M059J (cell line): ENCODE results near the gene SF3B6. TPM values are rescaled to one million over a fixed set of nuclear protein-coding genes. Genes with fewer than 3 reads are reported as not detected.
A peak's percentile ranks its signal among the peaks of the same experiment; 100 is the strongest.
"Not testable (repeated sequence)": the region's sequence is repeated elsewhere in the genome, so short reads cannot be mapped to it uniquely, and the experiment has no call there.

ENCODE experiments used
- DNase-seq: peaks from one replicate; pipeline ENCODE4 v3.0.0-alpha.2; 2012; ENCODE audit warnings: low read depth
- total RNA-seq: library from RNA; depleted of rRNA; stranded (reverse); fragments of >200 nt; shearing (Covaris generic); gene quantifications from 2 replicates; pipeline ENCODE4 v1.2.3, GENCODE V29; 2014

The SF3B6 gene
- total RNA-seq, 1 experiment from 2014 or later = 302 TPM

DNA sequence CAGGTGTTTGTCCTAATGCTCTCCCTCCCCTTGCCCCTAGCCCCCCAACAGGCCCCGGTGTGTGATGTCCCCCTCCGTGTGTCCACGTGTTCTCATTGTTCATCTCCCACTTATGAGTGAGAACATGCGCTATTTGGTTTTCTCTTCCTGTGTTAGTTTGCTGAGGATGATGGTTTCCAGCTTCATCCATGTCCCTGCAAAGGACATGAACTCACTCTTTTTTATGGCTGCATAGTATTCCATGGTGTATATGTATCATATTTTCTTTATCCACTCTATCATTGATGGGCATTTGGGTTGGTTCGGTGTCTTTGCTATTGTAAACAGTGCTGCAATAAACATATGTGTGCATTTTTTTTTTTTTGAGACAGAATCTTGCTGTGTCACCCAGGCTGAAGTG, 17.1 kb upstream of the SF3B6 start:
- DNase-seq = not testable (repeated sequence)

DNA sequence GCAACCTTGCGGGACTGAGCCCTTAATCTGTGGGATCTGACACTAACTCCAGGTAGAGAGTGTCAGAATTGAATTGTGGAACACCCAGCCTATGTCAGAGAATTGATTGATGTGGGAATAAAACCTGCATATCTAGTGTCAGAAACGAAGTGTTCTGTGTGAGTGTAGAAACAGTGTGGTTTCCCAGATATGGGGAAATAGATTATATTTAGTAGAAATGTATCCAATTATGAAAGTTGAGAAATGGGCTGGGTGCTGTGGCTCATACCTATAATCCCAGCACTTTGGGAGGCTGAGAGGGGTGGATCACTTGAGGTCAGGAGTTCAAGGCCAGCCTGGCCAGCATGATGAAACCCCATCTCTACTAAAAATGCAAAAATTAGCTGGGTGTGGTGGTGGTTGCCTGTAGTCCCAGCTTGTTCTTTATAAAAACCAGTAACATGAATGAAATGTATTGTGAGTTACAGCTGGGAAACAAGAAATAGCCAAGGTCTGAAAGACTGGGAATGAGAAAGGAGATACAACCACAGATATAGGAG, 12.8 kb upstream of the SF3B6 start:
- no peak for DNase-seq

DNA sequence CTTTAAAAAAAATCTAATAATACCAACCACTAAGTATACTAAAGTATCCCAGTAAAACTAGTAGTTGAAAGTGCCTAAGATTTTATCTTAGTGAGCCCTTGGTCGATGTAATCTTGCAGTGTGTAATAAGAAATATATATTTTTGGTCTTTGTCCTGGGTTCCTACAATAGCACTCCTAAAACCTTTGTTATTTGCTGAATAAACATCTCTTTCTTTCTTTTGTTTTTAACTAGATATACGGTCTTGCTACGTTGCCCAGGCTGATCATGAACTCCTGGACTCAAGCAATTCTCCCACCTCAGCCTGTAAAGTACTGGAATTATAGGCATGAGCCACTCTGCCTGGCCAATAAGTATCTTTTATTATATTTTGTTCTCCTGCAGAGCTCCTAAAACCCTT, 10.9 kb upstream of the SF3B6 start:
- DNase-seq = no peak

DNA sequence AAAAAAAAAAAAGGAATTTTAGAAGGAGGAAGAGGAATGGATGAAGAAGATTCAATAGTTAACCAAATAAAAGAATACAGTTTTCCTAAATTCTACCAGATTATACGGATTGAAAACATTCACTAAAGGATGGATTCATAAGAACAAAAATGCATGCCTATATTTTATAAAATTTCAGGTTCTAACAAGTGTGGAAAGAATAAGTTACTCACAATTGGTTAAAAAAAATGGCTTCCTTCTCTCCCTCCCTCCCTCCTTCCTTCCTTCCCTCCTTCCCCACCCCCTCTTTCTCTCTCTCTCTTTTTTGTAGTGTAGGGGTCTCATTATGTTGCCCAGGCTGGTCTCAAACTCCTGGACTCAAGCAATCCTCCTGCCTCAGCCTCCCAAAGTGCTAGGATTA, 10.1 kb upstream of the SF3B6 start:
- no peak for DNase-seq

DNA sequence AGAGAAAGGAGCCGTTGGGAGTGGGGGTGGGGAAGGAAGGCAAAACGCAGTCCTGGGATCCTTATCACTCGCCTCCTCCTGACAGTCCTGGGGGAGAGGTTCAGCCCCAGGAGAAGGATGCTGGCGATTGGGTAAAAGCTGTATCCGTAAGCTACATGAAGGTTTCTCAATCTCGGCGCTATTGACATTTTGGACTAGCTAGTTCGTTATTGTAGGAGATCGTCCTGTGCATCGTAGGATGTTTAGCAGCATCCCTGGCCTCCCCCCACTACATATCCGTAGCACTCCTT, 9.0 kb upstream of the SF3B6 start:
- no peak for DNase-seq

DNA sequence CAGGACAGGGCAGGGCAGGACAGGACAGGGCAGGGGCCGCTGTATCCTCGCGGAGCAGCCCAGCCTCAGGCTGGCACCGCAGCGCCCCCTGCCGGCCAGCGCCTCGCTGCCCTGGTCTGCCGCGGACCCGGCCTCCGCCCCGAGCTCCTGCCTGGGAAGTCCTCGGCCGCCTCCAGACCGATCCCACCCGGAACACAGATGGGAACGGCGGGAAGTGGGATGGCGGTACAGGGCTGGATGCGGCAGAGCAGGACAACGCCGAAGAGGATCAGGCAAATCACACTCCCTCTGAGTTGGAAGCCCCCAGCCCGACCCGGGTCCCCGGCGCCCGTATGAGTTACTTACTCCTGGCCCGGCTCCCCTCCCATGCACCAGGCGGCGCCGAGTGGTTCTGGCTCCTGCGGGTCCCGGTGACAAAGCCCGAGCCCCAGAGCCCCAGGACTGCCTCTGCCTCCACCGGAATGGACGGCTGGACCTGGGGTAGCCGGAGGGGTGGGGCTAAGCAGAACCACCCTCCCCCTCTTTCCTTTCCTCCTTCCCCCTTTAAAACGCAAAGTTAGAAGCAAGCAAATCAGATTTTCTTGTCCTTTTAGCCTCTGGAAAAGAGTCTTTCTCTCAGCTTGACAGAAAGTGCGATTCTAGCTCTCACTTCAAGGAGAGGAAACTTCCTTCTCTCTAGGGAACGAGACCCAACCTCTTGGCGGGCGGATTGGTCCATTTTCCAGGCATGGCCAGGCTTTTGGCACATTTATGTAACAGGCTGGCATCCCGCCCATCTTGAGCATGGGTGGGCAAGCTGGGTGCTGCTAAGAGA, 8.5 kb upstream of the SF3B6 start, which contains the start of gene TP53I3:
Gene TP53I3 (minus strand): TSS at position 449 of the 814 bp plus-strand sequence. CDS start 508 bp downstream, outside the sequence.
- DNase-seq = peak; percentile 85

DNA sequence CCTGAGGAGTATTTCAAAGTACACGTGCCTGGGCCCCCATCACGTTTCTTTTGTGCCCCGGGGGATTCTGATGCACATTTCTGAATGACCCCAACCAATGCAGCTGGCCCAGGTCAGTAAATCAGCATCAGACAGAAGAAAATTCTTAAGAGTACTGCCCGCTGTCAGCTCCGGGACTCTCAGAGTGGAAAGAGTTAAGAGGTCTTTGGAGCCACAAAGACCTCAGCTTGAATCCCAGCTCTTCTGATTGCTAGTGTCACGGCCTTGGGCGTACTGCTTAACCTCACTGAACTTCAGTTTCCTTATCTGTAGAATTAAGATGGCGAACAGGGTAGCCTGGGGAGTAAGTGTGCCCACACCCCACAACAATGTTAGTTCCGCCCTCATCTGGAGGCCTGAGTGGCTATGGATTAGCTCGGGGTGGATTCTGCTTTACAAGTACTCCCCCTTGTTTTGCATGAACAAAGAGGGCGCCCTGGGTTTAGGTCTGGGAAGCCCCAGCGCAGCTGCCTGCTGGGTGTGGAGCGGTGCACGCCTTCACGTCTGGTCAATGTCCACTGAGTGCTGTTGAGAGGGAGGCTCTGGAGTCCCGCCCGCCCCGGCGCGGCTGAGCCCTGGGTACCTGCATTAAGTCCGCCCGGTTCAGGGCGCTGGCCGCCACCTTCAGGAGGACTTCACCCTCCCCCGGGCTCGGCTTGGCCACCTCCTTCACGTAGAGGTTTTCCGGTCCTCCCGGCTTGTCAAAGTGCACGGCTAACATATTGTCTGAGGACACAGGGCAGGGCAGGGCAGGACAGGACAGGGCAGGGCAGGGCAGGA, 7.7 kb upstream of the SF3B6 start:
- DNase-seq = peak; percentile 60

DNA sequence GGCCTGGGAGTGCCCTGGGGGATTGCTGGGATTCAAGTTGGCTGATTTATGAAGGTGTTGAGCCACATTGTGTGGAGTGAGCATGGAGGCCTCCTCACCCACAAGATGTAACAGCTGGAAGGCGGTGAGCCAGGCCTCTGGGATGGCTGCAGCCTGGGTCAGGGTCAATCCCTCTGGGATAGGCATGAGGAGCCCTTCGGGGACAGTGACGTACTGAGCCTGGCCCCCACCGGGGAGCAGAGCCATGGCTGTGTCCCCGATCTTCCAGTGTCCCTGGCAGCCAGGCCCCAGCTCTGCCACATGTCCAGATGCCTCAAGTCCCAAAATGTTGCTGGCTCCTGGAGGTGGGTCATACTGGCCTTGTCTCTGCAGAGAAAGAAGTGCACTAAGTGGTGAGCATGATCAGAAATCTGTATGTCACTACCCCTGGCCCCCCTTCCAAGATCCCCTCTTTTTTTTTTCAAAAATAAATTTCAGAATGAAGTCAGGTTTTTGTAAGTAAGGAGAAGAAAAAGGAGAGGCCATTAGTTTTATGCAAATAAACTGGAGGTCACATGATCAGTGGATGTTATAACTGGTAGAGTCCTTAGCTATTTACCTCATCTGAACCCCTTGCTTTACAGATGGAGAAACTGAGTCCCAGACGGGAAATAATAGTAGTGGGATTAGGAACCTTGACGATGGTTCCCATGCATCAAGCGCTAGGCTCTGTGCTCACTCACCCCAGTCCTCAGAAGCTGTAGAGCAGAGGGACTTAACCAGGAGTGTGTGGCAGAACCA, 6.9 kb upstream of the SF3B6 start:
- no peak for DNase-seq

DNA sequence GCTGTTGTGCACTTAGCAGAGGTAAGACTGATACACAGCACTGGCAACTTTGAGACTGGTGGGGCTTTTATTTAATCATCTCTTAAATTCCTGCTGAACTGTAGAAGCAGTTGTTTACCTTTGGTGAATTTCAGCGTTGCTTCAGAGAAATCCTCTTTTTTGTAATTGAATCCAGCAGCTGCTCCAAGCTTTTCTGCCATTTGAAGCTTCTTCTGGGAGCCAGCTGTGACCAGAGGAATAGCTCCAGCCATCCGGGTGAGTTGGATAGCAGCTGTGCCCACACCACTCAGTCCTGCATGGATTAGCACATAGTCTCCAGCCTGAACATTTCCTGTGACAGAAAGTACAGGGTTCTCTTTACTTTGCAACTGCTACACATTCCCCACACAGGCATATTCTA, 4.6 kb upstream of the SF3B6 start:
- DNase-seq = no peak

DNA sequence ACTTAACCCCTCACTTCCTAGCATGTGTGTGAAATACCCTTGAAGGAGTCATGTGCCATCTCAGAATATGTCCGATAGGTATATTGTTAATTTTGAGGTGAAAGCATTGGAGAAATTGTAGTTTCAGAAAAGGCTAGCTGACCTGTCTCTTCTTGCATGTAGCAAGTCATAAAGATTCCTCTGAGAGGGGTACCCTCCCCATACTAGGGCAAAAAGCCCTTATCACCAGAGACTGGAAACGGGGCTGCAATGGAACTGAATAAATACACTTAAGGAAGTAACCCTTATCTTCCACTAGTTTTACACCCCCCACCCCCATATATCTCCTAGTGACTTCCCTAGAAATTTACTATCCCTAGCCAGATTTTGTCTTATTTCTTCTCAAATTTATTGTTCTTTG, 1.8 kb upstream of the SF3B6 start:
- no peak for DNase-seq

DNA sequence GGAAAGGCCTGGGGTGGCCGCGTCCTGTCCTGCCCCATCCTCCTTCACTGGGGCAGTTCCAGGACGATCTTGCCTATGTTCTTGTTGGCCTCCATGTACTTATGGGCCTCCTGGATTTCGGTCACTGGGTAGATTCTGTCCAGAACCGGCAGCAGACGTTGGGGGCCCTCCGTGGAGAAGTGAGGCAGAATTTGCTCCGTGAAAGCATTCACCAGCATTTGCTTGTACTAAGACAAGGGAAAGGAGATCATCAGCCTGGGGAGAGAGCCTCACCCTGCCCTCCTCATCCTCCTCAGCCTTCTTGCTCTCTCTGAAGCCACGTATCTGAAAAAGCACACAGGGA, 1.4 kb upstream of the SF3B6 start:
- DNase-seq = no peak

DNA sequence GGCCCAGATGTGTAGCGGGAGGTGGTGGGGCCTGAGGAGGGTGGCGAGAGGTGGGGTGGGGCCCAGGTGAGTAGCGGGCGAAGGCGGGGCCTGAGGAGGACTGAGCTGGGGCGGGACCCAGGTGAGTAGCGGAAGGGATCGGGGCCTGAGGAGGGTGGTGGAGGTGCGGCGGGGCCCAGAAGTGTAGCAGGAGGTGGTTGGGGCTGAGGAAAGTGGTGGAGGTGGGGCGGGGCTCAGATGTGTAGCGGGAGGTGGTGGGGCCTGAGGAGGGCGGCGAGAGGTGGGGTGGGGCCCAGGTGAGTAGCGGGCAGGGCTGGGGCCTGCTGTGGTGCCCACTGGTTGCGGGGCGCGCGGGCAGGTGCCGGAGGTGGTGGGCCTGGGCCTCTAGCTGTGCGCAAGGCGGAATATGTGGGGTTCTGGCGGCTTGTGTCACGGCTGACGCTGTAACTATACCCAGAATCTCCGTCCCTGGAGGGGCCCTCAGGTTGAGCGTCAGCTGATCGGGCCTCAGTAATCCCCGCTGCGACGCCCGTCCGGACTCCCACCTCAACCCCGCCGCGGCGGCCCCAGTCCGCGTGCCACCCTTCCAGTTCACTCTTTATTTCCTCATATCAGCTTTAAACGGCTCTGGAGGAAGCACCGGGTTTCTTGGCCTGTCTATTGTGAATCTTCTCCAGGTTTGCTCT, 866 bp upstream of the SF3B6 start:
- DNase-seq = peak; percentile 4

DNA sequence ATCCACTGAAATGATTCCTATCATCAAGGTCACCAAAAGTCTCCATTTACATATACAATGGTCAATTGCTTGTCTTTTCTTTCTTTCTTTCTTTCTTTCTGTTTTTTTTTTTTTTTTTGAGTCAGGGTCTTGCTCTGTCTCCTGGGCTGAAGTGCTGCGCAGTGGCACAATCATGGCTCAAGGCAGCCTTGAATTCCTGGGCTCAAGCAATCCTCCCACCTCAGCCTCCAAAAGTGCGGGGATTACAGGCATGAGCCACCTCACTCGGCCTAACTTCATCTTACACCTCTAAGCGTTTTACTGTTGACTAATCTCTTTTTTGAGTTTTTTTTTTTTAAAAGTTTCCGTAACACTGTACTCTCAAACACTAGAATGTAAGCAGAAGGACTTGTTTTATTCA, 867 bp downstream of the SF3B6 start:
- DNase-seq = no peak

DNA sequence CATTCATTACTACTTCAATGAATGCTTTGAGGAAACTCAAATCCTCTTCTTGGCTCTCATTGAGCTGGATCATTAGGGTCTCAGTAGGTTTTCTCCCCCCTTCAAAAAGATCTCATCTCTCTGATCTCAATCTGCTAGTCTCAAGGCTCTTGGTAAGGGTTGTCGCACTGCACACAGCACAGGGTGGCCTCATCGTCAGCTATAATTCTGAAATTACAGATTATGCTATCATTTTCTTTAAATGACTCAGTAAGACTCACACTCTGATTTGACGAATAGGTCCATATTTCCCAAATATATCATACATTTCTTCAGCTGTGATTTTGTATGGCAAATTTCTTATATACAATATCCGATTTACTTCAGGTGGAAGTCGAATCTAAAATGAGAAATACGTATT, 2.3 kb downstream of the SF3B6 start:
- no peak for DNase-seq

DNA sequence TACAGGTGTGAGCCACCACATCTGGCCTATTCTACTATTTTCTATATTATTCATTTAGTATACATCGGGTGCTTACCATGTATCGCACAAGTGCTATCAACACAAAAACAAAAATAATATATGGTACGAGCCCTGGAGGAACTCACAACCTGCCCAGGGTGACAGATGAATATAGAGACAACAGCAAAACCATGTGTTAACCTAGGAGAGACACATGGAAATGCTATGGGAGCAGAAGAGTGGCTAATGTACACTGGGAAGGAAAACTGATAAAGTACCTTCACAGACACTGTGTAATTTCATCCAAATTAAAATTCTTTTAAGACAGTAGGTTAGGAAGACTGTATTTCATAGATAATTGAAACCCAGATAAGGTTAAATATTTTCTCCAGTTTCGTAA, 3.9 kb downstream of the SF3B6 start:
- DNase-seq = no peak

DNA sequence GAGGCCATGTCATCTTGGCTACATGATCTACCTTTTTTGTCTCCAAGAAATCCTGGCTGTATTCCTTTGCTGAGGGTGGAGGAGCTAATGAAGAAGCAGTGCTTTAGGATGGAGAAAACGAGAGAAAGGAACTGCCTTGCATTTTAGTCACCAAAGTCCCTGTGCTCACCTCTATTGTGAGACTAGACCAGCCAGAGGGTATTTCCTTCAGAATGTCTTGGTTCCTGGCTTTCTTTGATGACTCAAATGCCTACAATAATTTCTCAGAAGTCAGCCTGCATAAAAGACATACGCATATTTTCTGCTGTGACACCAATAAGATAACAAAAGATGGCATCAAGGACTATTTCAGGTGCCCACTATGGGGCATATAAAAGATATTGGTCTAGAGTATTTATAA, 10.8 kb downstream of the SF3B6 start:
- DNase-seq = no peak

DNA sequence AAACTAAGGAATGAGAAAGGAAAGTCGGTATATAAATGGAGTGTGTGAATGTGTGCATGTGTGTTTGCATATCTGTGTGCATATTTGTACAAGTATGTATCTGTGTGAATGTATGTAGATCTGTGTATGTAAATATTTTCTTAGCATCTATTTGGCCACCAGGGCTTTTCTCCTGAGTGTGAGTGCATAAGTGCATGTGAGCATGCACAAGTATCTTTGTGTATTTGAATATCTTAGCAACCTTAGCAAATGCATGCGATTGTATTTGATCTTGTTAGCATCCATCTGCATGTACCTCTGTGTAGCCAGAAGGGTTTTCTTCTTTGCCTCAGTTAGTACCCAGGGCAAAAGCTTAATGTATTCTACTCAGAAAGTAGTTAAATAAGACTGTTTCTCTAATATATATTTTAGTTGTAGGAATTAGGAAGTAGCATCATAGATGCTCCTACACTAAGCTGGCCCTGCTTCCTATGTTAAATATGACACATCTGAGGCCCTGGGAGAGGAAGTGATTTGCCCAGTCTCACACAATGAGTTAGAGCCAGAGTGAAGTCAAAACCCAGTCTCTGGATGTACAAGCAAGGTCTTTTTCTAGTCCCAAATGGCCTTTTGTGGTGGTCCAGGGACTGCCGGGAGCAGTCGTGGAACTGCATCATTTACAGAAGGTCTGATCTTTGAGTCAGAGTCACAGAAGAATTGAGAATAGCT, 17.4 kb downstream of the SF3B6 start:
- DNase-seq = no peak

DNA sequence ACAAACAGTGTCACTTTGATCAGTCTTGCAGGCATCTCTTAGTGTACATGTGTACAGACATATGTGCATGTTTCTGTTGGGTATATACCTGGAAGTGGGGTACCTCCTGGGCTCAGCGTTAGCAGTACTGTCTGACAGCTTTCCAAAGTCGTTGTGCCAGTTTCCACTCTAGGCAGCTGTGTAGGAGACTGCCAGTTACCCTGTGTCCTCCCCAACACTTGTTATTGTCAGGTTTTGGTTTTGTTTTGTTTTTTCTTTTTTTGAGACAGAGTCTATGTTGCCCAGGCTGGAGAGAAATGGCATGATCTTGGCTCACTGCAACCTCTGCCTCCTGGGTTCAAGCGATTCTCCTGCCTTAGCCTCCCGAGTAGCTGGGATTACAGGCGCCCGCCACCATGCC, 20.4 kb downstream of the SF3B6 start:
- no peak for DNase-seq

DNA sequence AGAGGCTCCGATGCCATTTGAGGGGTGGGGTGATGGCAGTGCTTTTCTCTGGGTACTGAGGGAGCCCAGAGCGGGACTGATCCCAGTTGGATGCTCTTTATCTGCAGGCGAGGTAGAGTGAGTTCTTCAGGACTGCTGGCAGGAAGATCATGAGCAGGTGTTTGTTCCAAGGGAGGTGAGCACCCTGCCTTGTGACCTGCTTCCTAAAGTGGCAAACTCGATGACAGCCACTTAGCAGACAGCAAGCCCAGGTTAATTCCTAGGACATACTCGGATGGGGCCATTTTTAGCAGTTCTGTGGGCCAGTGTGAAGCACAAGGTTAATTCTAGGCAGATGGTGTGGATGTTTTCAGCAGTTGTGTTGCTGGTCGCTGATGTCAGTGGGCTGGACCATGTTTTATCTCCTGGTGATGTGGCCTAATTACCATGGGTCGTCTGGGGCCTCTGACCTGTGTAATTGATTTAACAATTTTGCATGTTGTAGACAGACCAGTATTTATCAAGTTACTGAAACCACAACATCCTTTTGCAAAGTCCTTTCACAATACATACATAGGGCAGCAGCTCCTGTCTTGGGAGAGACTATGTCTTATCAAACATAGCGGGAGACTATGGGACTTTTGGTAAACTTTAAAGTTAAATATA, 21.6 kb downstream of the SF3B6 start:
- no peak for DNase-seq

DNA sequence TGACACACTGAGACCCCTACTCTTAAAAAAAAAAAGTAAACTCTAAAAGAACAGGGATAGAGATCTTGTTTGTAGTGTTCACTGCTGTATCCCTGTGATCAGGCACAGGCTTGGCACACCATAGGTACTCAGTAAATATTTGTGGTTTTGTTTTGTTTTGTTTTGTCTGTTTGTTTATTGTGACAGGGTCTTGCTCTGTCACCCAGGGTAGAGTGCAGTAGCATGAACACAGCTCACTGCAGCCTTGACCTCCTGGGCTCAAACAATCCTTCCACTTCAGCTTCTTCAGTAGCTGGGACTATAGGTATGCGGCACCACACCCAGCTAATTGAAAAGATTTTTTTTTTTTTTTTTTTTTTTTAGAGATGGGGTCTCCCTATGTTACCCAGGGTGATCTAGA, 23.2 kb downstream of the SF3B6 start:
- no peak for DNase-seq

DNA sequence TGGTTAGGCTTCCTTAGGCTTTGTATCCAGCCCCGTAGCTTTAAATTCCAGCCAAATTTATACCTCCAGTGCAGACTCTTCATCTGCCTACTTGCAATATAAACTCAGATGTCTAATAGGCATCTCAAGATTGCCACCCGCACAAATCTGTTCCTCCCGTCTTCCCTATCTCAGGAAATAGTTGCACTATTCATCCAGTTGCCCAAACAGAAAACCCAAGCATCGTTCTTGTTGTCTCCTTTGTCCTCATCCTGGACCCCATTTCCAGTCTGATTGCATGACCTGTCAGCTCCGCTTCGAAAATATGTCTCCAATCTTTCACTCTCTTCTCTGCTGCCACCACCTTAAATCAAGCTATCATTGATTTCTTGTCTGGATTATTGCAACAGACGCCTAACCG, 24.3 kb downstream of the SF3B6 start:
- no peak for DNase-seq
